Left lung (tissue), 10 donors: Measurements from ENCODE around the gene PRKCD. TPM values are rescaled to one million over a fixed set of nuclear protein-coding genes. Genes with fewer than 3 reads are reported as not detected.

Source experiments
- ATAC-seq: fragments of 200-7000 bp; cut with Tn5 transposase; one replicate; pipeline ENCODE4 v1.9.1; 2020; ENCODE audit warnings: moderate library complexity
- DNase-seq, 4 donors: peaks; one replicate each; pipeline ENCODE4 v3.0.0-alpha.2; 2013 to 2020
- H3K27ac ChIP-seq, 2 donors: fragments of 200-600 bp; sonication (generic) in 1 of 2; one replicate each; pipeline versions ENCODE4 v1.5.0 to v1.8.0; 2020 to 2021
- H3K27me3 ChIP-seq, 2 donors: fragments of 200-600 bp; sonication (generic) in 1 of 2; one replicate each; pipeline versions ENCODE4 v1.5.0 to v1.8.0; 2020 to 2021
- H3K36me3 ChIP-seq, 2 donors: fragments of 200-600 bp; sonication (generic) in 1 of 2; one replicate each; pipeline versions ENCODE4 v1.5.0 to v1.8.0; 2020 to 2021
- H3K4me1 ChIP-seq, 2 donors: fragments of 200-600 bp; one replicate each; pipeline ENCODE4 v1.8.0; 2021
- H3K4me3 ChIP-seq, 2 donors: fragments of 200-600 bp; sonication (generic) in 1 of 2; one replicate each; pipeline versions ENCODE4 v1.5.0 to v1.8.0; 2020 to 2021; ENCODE audit warnings: mild to moderate bottlenecking in 1 of 2
- H3K9me3 ChIP-seq, 2 donors: fragments of 200-600 bp; sonication (generic) in 1 of 2; one replicate each; pipeline versions ENCODE4 v1.5.0 to v1.8.0; 2020 to 2021
- CTCF ChIP-seq, 2 donors: fragments of 200-600 bp; sonication (generic) in 1 of 2; IDR thresholded peaks; one replicate each; pipeline versions ENCODE4 v1.5.0 to v1.8.0; 2021; ENCODE audit warnings: antibody characterized with exemption in 2 of 2
- intact Hi-C, 2 donors: fragments of 100-400 bp; cut with DNase I; formaldehyde crosslinking; loops; one replicate each; pipeline versions ENCODE4 v1.11.2 to v1.14.2; 2022
- polyA plus RNA-seq, 6 donors: library from polyadenylated mRNA; unstranded; fragments of 120-200 nt; gene quantifications; one replicate each; pipeline ENCODE4 v1.2.1, GENCODE V29; 2013; ENCODE audit not compliant: insufficient read length in 6 of 6
- total RNA-seq, 2 donors: library from RNA; stranded (reverse); fragmentation: NEBNext Ultra II Directional; extraction: Animal tissue kit (Norgen Biotek cat#: 25700); gene quantifications; one replicate each; pipeline ENCODE4 v1.2.1, GENCODE V29; 2021
- donor health status: DM: no; HTN: yes; CAD: no.
- donor health status: DM: no; HTN: no; CAD: no.

Gene PRKCD
- total and polyA plus RNA-seq, 8 donors: 45.5 to 73.7 (median 53.0) TPM

DNA sequence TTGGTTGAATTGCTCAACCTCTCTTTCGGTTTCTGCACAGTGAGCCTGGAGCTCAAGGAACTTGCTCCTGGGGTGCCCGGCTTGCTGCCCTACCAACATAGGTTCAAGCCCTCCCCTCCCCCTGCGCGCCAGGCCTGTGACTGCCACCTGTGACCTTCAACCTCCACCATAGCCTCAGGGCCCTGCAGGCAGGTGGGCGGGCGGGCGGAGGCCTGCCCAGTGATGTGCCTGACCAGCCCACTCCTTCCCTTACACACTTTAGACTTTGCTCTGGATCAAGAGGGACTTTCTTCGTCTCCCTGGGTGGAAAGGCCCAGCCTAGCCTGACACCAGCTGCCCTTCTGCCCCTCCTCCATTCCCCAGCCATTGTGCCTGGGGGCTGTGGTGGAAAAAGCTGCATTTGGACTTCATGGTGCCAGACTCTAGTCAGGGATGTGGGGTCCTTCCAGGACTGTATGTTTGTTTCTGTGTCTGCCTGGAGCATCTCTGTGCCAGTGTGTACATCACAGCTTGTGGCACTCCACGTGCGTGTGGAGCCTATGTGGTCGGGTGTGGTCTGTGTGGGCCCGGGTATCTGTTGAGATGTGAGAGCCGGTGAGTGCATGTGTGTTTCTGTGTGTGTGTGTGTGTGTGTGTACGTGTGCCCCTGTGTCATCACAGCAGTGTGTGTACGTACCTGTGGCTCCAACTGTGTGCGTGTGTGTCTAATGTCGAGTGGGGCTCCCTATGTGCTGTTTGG is 9.5 kb downstream of the PRKCD start:
- peaks cover 18 to 92% of the 10 kb centered on the region in 2 donors for H3K4me1 ChIP-seq
- peak in 2 of 4 donors; percentile 77 to 87 for DNase-seq

GRCh38 chr3:53171064-53171418 is 10.0 kb downstream of the PRKCD start:
- Histone ChIP-seq H3K4me1 (peaks cover 18 to 92% of the 10 kb centered on the region in 2 donors), H3K27me3 (no peaks in the 10 kb centered on the region), H3K4me3 (peak overlapping the region in 1 of 2 donors; percentile 45), H3K9me3 (no peaks in the 10 kb centered on the region), H3K27ac (peak overlapping the region in 1 of 2 donors; percentile 95), H3K36me3 (peaks cover 0 to 42% of the 10 kb centered on the region in 2 donors)
- DNase-seq (peak in 1 of 4 donors; percentile 42), ATAC-seq (no peak)
- intact Hi-C loops: no loop called here
- TF ChIP-seq CTCF (IDR thresholded peaks at IDR 0.05): no peak

More for the DNA sequence above, 9.5 kb downstream of the PRKCD start:
- intact Hi-C loops: no loop called here
- peak overlapping the region in 1 of 2 donors; percentile 95 for H3K27ac ChIP-seq
- ATAC-seq: peak; percentile 26
- no peaks in the 10 kb centered on the region for H3K27me3 ChIP-seq
- H3K4me3 ChIP-seq: peak overlapping the region in 1 of 2 donors; percentile 45
- TF ChIP-seq CTCF (IDR thresholded peaks at IDR 0.05): no peak
- no peaks in the 10 kb centered on the region for H3K9me3 ChIP-seq
- peaks cover 0 to 37% of the 10 kb centered on the region in 2 donors for H3K36me3 ChIP-seq

DNA sequence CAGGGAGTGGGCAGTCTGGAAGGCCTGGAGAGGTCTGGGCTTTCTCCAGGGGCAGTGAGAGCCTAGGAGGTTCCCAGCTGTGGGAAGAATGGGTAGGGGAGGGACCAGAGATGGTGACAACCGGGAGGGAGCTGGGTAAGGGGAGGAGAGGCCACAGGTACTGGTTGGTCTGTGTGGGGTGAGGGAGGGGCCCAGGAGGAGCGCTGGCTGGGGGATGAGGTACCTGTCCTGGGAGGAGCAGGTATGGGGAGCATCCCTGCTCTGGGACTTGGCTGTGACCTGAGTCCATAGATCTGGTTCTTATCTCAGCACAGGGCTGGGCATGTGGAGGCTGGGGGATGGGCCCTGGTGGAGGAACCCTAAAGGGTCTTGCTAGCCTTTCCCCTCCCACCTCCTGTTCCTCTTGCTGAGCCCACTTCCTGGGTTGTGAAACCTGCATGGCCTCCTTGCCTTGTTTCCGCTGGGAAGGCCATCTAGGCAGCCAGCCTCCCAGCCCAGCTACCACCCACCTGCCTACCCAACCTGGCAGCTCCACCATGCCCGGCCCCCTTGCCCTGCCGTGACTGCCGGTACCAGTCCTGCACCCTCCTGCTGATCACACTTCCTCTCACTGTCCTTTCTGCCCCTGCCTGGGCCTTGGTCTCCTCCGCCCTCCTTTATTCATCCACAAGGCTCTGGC is 11.0 kb downstream of the PRKCD start:
- DNase-seq: peak in 1 of 4 donors; percentile 82
- Histone ChIP-seq H3K4me3 (peak overlapping the region in 1 of 2 donors; percentile 45), H3K9me3 (no peaks in the 10 kb centered on the region), H3K27ac (peak overlapping the region in 1 of 2 donors; percentile 95), H3K4me1 (peaks cover 11 to 92% of the 10 kb centered on the region in 2 donors), H3K36me3 (peaks cover 0 to 40% of the 10 kb centered on the region in 2 donors), H3K27me3 (no peaks in the 10 kb centered on the region)
- no peak for TF ChIP-seq CTCF (IDR thresholded peaks at IDR 0.05)
- ATAC-seq: no peak
- intact Hi-C loops: no loop called here

GRCh38 chr3:53173107-53173506 is 12.1 kb downstream of the PRKCD start:
- intact Hi-C loops: no loop called here
- H3K27me3 ChIP-seq: no peaks in the 10 kb centered on the region
- no peak for TF ChIP-seq CTCF (IDR thresholded peaks at IDR 0.05)
- H3K9me3 ChIP-seq: no peaks in the 10 kb centered on the region
- peak overlapping the region in 1 of 2 donors; percentile 95 for H3K27ac ChIP-seq
- ATAC-seq (no peak), DNase-seq (no peak)
- H3K4me1 ChIP-seq: peaks cover 7 to 90% of the 10 kb centered on the region in 2 donors
- H3K36me3 ChIP-seq: peaks cover 0 to 44% of the 10 kb centered on the region in 2 donors
- H3K4me3 ChIP-seq: no peak overlapping the region
